HFF-Myc (cell line): Measurements from ENCODE around the gene GAS7.

Source experiments
- DNase-seq: peaks from one replicate; pipeline ENCODE4 v3.0.0-alpha.2; 2011; ENCODE audit warnings: low read depth; ENCODE audit errors: extremely low read depth
- H3K4me3 ChIP-seq: replicated peaks from 2 replicates; pipeline ENCODE4 v1.5.1; 2011; ENCODE audit warnings: low read depth, mild to moderate bottlenecking, control low read depth, low read length
- CTCF ChIP-seq: IDR thresholded peaks from 2 replicates; pipeline ENCODE4 v1.5.1; 2012; ENCODE audit warnings: mild to moderate bottlenecking, low read depth, low read length, control low read depth; ENCODE audit errors: missing control alignments

The GAS7 gene

GRCh38 chr17:10155371-10156076 is 42.9 kb downstream of the GAS7 start:
- DNase-seq: peak; percentile 53
- TF ChIP-seq CTCF: no peak
- H3K4me3 ChIP-seq: no peak overlapping the region

DNA sequence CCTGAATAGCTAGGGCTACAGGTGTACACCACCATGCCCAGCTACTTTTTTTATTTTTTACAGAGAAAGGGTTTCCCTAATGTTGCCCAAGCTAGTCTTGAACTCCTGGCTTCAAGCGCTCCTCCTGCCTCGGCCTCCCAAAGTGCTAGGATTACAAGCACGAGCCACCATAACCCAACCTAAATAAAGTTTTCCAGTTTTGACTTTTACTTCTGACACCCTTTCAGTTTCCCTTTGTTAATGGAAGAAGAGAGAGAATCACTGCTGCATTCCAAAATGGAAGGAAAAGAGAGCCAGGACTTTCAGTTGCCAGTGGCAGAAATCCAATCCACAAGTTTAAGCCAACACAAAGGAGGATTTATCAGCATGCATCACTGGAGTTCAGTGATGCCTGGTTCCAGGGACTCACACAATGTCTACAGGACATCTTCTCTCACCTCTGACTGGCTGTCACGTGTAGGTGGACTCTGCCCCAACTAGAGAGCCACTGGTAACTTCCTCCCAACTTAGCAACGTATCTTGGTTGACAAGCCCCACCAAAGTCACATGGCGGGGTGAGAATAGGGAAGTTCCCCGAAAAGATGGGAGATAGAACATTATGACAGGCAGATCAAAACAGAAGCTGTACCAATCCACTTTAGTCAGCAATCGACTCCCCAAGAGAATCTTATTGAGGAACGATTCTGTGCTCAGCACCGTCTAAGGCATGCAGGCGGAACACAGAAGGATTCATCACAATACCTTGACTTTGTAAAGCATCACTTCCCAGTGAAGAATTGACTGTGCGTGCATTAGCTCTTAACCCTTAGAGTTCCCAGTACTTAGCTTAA is 46.5 kb downstream of the GAS7 start:
- H3K4me3 ChIP-seq: no peak overlapping the region
- DNase-seq: no peak

GRCh38 chr17:10149573-10150399 is 48.6 kb downstream of the GAS7 start:
- DNase-seq: peak; percentile 77
- H3K4me3 ChIP-seq: no peak overlapping the region
- TF ChIP-seq CTCF: no peak

More for the DNA sequence above, 46.5 kb downstream of the GAS7 start:
- no peak for TF ChIP-seq CTCF

GRCh38 chr17:10147761-10148415 is 50.5 kb downstream of the GAS7 start:
- no peak for DNase-seq
- TF ChIP-seq CTCF: no peak
- H3K4me3 ChIP-seq: no peak overlapping the region

DNA sequence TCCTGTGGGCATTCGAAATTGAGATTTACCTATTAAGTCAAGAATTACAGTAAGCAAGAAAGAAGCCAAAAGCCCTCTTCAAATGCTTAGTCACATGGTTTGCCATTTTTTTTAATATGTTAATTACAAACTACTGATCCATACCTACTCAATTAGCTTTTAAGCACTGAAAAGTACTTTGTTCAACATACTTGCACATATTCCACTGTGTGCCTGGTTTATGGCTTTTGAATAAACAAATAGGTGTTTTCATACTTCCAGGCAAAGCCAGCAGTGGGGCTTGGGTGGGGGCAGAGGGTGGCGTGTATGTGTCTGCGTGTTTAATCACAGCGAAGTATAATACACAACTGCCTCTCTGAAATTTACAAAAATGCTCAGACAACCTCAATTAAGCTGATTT is 51.4 kb downstream of the GAS7 start:
- H3K4me3 ChIP-seq: no peak overlapping the region
- no peak for TF ChIP-seq CTCF
- no peak for DNase-seq

DNA sequence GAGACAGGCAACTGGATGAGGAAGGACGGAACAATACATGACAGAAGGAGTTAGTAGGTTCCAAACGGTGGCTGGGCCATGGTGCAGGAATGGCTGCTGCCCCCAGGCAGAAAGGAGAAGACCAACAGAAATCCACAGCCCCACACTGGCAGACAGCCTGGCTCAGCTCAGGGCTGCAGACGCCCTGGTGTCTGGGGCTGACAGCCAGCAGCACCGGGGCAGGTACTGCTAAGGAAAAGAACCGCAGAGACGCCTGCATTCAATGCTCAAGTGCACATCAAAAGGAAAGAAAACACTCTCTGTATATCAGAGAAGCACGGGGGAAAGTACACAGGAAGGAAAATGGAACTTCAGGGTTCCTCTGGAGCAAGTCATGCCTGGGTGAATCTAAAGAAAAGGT is 53.4 kb downstream of the GAS7 start:
- TF ChIP-seq CTCF: no peak
- no peak overlapping the region for H3K4me3 ChIP-seq
- no peak for DNase-seq
